K562 (cell line): ENCODE results near the gene ATG12. TPM values are rescaled to one million over a fixed set of nuclear protein-coding genes. Genes with fewer than 3 reads are reported as not detected.
"Not testable (repeated sequence)": the region's sequence is repeated elsewhere in the genome, so short reads cannot be mapped to it uniquely, and the experiment has no call there.

Experiments used
- ATAC-seq: fragments of 200-7000 bp; cut with Tn5 transposase; 3 replicates; pipeline ENCODE4 v1.9.1; 2020; ENCODE audit warnings: moderate library complexity
- BruUV-seq: library from RNA; stranded (reverse); fragments of 400-500 nt; replicated peaks from 2 replicates; lab custom pipeline; 2021; lab: Mats Ljungman, UMichigan
- CTCF ChIA-PET: fragments of 300-600 bp; formaldehyde crosslinking; extraction: SDS; loops from one replicate; lab custom pipeline; 2021; ENCODE audit warnings: low intra/inter-chr PET ratio; lab: Yijun Ruan, JAX
- POLR2A ChIA-PET: fragments of 300-600, 350-650 bp; sonication (Branson Sonifier 250); formaldehyde crosslinking; extraction: SDS; loops from one replicate; lab custom pipeline; 2021; ENCODE audit warnings: antibody characterized with exemption, inconsistent platforms; lab: Yijun Ruan, JAX
- DNase-seq, 4 experiments: peaks; one replicate each; pipeline versions ENCODE4 v3.0.0 to v3.0.0-alpha.2; 2011 to 2018; ENCODE audit warnings: low spot score in 3 of 4, mixed read lengths in 3 of 4; ENCODE audit errors: extremely low read depth in 1 of 4
- FAIRE-seq: peaks from 2 replicates; lab custom pipeline; 2011; peaks lifted over from hg19 to GRCh38; lab: Jason Lieb, UNC
- H2AFZ ChIP-seq: 2 replicates; pipeline ENCODE4 v1.6.0; 2011; ENCODE audit warnings: low read depth, low read length, control low read depth, inconsistent platforms
- H3K27ac ChIP-seq: fragments of 200-600 bp; 3 replicates; pipeline ENCODE4 v1.8.0; 2011; ENCODE audit warnings: low read depth, mild to moderate bottlenecking, control low read depth, inconsistent platforms, low read length, moderate library complexity, mixed read lengths; ENCODE audit errors: extremely low read depth
- H3K27me3 ChIP-seq, 2 experiments: fragments of 300-600 bp in 1 of 2; 2 replicates in 1 of 2; 3 replicates in 1 of 2; pipeline versions ENCODE4 v1.6.0 to v1.8.0; 2011; ENCODE audit warnings: inconsistent platforms in 2 of 2, low read length in 2 of 2, mild to moderate bottlenecking in 1 of 2, mixed read lengths in 1 of 2, moderate library complexity in 1 of 2; ENCODE audit not compliant: control insufficient read depth in 2 of 2, insufficient read depth in 2 of 2
- H3K36me3 ChIP-seq: fragments of 300-600 bp; 3 replicates; pipeline ENCODE4 v1.8.0; 2011; ENCODE audit warnings: mild to moderate bottlenecking, low read length, inconsistent platforms; ENCODE audit not compliant: control insufficient read depth, insufficient read depth
- H3K4me1 ChIP-seq, 2 experiments: fragments of 200-600 bp in 1 of 2; replicated peaks in 1 of 2; 2 replicates in 1 of 2; 3 replicates in 1 of 2; pipeline versions ENCODE4 v1.5.1 to v1.8.0; 2011; ENCODE audit warnings: inconsistent platforms in 2 of 2, low read length in 2 of 2, mild to moderate bottlenecking in 1 of 2, mixed read lengths in 1 of 2, moderate library complexity in 1 of 2; ENCODE audit not compliant: control insufficient read depth in 2 of 2, insufficient read depth in 2 of 2
- H3K4me2 ChIP-seq: 2 replicates; pipeline ENCODE4 v1.6.1; 2011; ENCODE audit warnings: low read length, control low read depth, inconsistent platforms, mixed read lengths; ENCODE audit not compliant: insufficient read depth
- H3K4me3 ChIP-seq: fragments of 200-600 bp; sonication (generic), shearing (Covaris generic); 2 replicates; pipeline ENCODE4 v1.5.1; 2016; ENCODE audit warnings: control low read depth, inconsistent platforms
- H3K79me2 ChIP-seq: fragments of 200-600 bp; 3 replicates; pipeline ENCODE4 v1.8.0; 2011; ENCODE audit warnings: low read length, inconsistent platforms; ENCODE audit not compliant: control insufficient read depth, insufficient read depth
- H3K9ac ChIP-seq, 2 experiments: 2 replicates each; pipeline versions ENCODE4 v1.6.0 to v1.6.1; 2011; ENCODE audit warnings: low read depth in 2 of 2, low read length in 2 of 2, control low read depth in 1 of 2, inconsistent platforms in 1 of 2, mild to moderate bottlenecking in 1 of 2, mixed read lengths in 1 of 2; ENCODE audit not compliant: insufficient read depth in 1 of 2
- H3K9me1 ChIP-seq: one replicate; pipeline ENCODE4 v1.6.0; 2011; ENCODE audit warnings: inconsistent platforms, mild to moderate bottlenecking, low read length, moderate library complexity; ENCODE audit not compliant: control insufficient read depth, insufficient read depth
- H3K9me3 ChIP-seq: replicated peaks from 2 replicates; pipeline ENCODE4 v1.5.1; 2011; ENCODE audit warnings: low read depth, low read length, inconsistent platforms; ENCODE audit not compliant: control insufficient read depth, insufficient read depth
- H4K20me1 ChIP-seq: replicated peaks from 2 replicates; pipeline ENCODE4 v1.6.1; 2011; ENCODE audit warnings: low read length, inconsistent platforms, mixed read lengths; ENCODE audit not compliant: control insufficient read depth, insufficient read depth
- ARID4B ChIP-seq: sonication (generic); formaldehyde crosslinking; IDR thresholded peaks from 2 replicates; pipeline ENCODE4 v1.8.0; 2022; ENCODE audit warnings: mild to moderate bottlenecking, missing genetic modification reagents
- HLTF ChIP-seq: fragments of 450-650 bp; IDR thresholded peaks from 2 replicates; pipeline ENCODE4 v1.6.1; 2016
- HNRNPH1 ChIP-seq: fragments of 200-400 bp; formaldehyde crosslinking; optimal IDR thresholded peaks from 2 replicates; pipeline ENCODE3; 2017; ENCODE audit warnings: low read depth, mild to moderate bottlenecking, low read length, moderate library complexity
- LARP7 ChIP-seq: fragments of 450-650 bp; IDR thresholded peaks from 2 replicates; pipeline ENCODE4 v1.6.1; 2016
- MAX ChIP-seq: sonication (generic); formaldehyde crosslinking; IDR thresholded peaks from 2 replicates; pipeline ENCODE4 v1.9.0; 2022; ENCODE audit warnings: mild to moderate bottlenecking, missing genetic modification reagents
- RAD21 ChIP-seq, 2 experiments: fragments of 250-450 bp in 1 of 2; fragments of 450-650 bp in 1 of 2; sonication (Bioruptor Pico) in 1 of 2; formaldehyde crosslinking in 1 of 2; IDR thresholded peaks in 1 of 2; conservative IDR thresholded peaks in 1 of 2; 2 replicates each; pipeline versions ENCODE4 v1.4.0 to v1.8.0; 2020 to 2022; ENCODE audit warnings: mild to moderate bottlenecking in 2 of 2, moderate library complexity in 1 of 2
- SMAD3 ChIP-seq: fragments of 450-650 bp; formaldehyde crosslinking; conservative IDR thresholded peaks from 2 replicates; pipeline ENCODE4 v1.4.0; 2020; ENCODE audit warnings: mild to moderate bottlenecking
- U2AF1 ChIP-seq: fragments of 200-400 bp; formaldehyde crosslinking; optimal IDR thresholded peaks from 2 replicates; pipeline ENCODE3; 2017; ENCODE audit warnings: mild to moderate bottlenecking, low read depth, low read length, moderate library complexity
- ZBTB2 ChIP-seq: fragments of 450-650 bp; IDR thresholded peaks from 2 replicates; pipeline ENCODE4 v1.6.1; 2016; ENCODE audit warnings: antibody characterized with exemption
- ZFX ChIP-seq: sonication (generic); formaldehyde crosslinking; IDR thresholded peaks from 2 replicates; pipeline ENCODE4 v1.8.0; 2022; ENCODE audit warnings: mild to moderate bottlenecking, missing genetic modification reagents, moderate library complexity
- ZNF134 ChIP-seq: fragments of 250-450 bp; sonication (Bioruptor Pico); conservative IDR thresholded peaks from 2 replicates; pipeline ENCODE4 v1.4.0; 2020
- ZNF398 ChIP-seq: fragments of 250-450 bp; sonication (Bioruptor Pico); IDR thresholded peaks from 2 replicates; pipeline ENCODE4 v1.8.0; 2021; ENCODE audit warnings: moderate library complexity, mild to moderate bottlenecking, inconsistent platforms
- WGBS: fragments of 100-300 bp; shearing (Covaris generic); methylation state at CpG from one replicate; pipeline ENCODE4 v1.1.6; 2016; ENCODE audit warnings: low coverage, mixed read lengths; ENCODE audit not compliant: insufficient coverage; ENCODE audit errors: missing lambda C conversion rate; 5-methylcytosine and 5-hydroxymethylcytosine counted together
- in situ Hi-C: fragments of 300-500 bp; cut with MboI; formaldehyde crosslinking; loops from 4 replicates; pipeline ENCODE4 v1.15.0; 2018; ENCODE audit warnings: inconsistent platforms, mixed read lengths
- intact Hi-C: fragments of 100-400 bp; cut with micrococcal nuclease; formaldehyde crosslinking; loops from 2 replicates; pipeline ENCODE4 v1.14.2; 2022
- polyA plus RNA-seq, 8 experiments: library from polyadenylated mRNA; depleted of rRNA in 4 of 8; stranded (reverse) in 5 of 8; unstranded in 3 of 8; fragments of >200 nt; fragmentation: Nextera tagmentation in 2 of 8; fragmentation: Illumina TruSeq in 1 of 8; extraction: Ambion mirVana in 2 of 8; extraction: Trizol in 1 of 8; gene quantifications; 2 replicates each; pipeline versions ENCODE4 v1.2.1 to v1.2.3, GENCODE V29; 2011 to 2014; ENCODE audit warnings: inconsistent platforms in 1 of 8, missing spikeins in 1 of 8
- total RNA-seq, 7 experiments: library from RNA; depleted of rRNA in 6 of 7; stranded (reverse); fragments of >200 nt in 6 of 7; fragmentation: Illumina TruSeq in 2 of 7; extraction: Trizol in 2 of 7; gene quantifications; 2 replicates each; pipeline versions ENCODE4 v1.2.1 to v1.2.3, GENCODE V29; 2011 to 2021; ENCODE audit warnings: low replicate concordance in 1 of 7

ATG12 gene
- total and polyA plus RNA-seq, 9 of the 15 experiments (the other 6 are each of a cell fraction or from before 2014, with no cell fraction given): 21.6 to 132 (median 61.3) TPM

GRCh38 chr5:115884704-115885103, 43.3 kb upstream of the ATG12 start (continued):
- no peak for TF ChIP-seq ARID4B
- no peak for TF ChIP-seq HNRNPH1
- no peak for TF ChIP-seq ZNF398 (CRISPR knock-in tag)
- no peak for TF ChIP-seq ZNF134 (CRISPR knock-in tag)
- TF ChIP-seq RAD21 (CRISPR knock-in tag; conservative IDR thresholded peaks at IDR 0.05 in 1 of 2, IDR thresholded peaks at IDR 0.05 in 1 of 2): no peak
- TF ChIP-seq ZBTB2: no peak
- TF ChIP-seq U2AF1: no peak
- no peak for TF ChIP-seq SMAD3 (CRISPR knock-in tag)
- TF ChIP-seq HLTF: no peak
- TF ChIP-seq LARP7: no peak
- TF ChIP-seq MAX (CRISPR knock-in tag): no peak
- no peak for TF ChIP-seq ZFX (CRISPR knock-in tag)

GRCh38 chr5:115882434-115882833, 41.1 kb upstream of the ATG12 start:
- POLR2A ChIA-PET, DNase-seq, H3K9me3 ChIP-seq, H2AFZ ChIP-seq, BruUV-seq, H4K20me1 ChIP-seq, H3K36me3 ChIP-seq, H3K4me3 ChIP-seq, H3K79me2 ChIP-seq, H3K9me1 ChIP-seq, H3K27me3 ChIP-seq, H3K27ac ChIP-seq, intact Hi-C loops, in situ Hi-C loops, H3K9ac ChIP-seq, CTCF ChIA-PET, FAIRE-seq, H3K4me1 ChIP-seq, ATAC-seq, H3K4me2 ChIP-seq: not testable (repeated sequence)
- 66% methylated on average over 6 of the region's 8 CpGs for WGBS
